ENCODE results near the gene ERCC6L.
A peak's percentile ranks its signal among the peaks of the same experiment; 100 is the strongest.
"Not testable (repeated sequence)": the region's sequence is repeated elsewhere in the genome, so short reads cannot be mapped to it uniquely, and the experiment has no call there.

The ERCC6L gene

DNA sequence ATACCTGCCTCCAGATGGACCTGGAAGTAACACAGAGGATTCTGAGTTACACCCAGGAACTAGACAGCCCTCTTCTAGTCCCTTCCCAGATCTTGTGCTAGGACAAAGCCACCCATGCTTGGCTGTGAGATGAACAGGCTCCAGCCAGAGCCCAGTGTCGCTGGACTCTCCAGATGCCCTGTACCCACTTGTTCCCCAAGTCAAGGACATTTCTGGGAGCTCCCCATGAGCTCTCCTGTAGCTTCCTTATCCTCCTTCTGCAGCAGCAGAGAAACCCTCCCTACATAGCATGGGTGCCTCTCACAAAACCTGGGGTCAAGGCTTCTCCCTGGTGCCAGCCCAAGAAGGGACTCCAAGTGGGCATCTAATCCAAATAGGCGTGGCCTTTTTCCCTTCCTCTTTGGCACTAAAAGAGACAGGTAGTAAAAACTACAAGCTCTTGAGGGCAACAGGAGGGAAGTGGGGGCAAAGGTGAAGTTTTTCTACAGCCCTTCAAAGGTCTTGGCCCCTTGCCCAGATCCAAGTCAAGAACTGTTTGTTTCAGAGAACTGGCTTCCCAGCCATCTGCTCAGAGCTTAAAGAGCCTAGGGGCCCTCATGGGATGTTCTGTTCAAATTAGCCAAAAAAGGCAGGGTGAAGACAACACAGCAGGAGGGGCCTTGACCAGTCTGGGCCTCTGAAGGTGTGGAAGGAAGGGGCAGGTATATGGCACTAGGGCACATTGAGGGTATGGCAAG is 8.5 kb upstream of the ERCC6L start:
- no peak for TF ChIP-seq ZFX (IDR thresholded peaks at IDR 0.05)
- TF ChIP-seq, protein P1, sequence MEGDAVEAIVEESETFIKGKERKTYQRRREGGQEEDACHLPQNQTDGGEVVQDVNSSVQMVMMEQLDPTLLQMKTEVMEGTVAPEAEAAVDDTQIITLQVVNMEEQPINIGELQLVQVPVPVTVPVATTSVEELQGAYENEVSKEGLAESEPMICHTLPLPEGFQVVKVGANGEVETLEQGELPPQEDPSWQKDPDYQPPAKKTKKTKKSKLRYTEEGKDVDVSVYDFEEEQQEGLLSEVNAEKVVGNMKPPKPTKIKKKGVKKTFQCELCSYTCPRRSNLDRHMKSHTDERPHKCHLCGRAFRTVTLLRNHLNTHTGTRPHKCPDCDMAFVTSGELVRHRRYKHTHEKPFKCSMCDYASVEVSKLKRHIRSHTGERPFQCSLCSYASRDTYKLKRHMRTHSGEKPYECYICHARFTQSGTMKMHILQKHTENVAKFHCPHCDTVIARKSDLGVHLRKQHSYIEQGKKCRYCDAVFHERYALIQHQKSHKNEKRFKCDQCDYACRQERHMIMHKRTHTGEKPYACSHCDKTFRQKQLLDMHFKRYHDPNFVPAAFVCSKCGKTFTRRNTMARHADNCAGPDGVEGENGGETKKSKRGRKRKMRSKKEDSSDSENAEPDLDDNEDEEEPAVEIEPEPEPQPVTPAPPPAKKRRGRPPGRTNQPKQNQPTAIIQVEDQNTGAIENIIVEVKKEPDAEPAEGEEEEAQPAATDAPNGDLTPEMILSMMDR (conservative IDR thresholded peaks at IDR 0.05): no peak
- H3K27ac ChIP-seq: peak overlapping the region; percentile 17

DNA sequence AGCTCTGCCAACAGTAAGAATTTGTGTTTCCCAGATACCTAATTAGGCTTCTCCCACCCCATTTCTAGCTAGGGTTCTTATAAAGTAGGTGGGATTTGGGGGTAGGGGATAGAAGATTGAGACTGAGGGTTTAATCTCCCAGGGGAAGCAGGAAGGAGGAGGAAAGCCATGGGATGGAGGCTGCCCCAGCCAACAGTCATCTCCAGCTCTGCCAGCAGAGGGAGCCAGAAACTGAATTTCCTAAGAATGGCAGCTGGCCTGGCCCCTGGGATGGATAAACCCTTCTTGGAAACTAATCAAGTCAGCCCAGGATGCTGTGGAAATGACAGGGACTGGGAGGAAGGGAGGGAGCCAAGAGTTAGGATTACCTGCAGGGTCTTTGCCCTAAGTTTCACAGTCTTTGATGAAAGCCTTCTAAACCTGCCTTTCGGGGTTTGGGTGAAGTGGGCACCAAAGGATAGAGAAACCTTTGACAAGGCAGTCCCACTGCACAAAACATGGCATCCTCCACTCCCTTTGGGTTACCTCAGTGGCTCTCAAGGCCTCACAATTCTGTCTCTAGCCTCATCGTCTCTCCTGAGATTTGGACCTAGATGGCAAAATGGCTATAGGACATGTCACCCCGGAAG is 6.7 kb upstream of the ERCC6L start:
- no peak overlapping the region for H3K27ac ChIP-seq
- TF ChIP-seq, protein P1 (conservative IDR thresholded peaks at IDR 0.05): peak; percentile 78
- TF ChIP-seq ZFX (IDR thresholded peaks at IDR 0.05): no peak

DNA sequence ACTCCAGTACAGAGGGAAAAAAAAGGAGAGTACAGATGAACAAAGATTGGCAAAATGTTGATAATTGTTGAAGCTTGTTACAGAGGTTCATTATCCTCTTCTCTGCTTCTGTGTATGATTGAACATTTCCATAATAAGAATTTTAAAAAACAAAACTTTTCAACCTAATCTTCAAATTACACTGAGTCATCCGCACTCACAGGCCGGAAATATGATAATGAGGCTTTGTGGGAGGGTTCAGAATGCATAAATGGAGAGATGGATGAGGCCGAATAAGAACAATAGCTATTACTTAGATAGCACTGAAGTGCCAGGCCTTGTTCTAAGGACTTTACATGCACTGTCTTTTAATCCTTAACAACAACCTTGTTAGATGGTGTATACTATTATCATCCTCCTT is 4.6 kb upstream of the ERCC6L start:
- TF ChIP-seq ZFX (IDR thresholded peaks at IDR 0.05): no peak
- TF ChIP-seq, protein P1 (conservative IDR thresholded peaks at IDR 0.05): no peak
- H3K27ac ChIP-seq: no peak overlapping the region

- TF ChIP-seq, protein P1 (conservative IDR thresholded peaks at IDR 0.05): no peak
- TF ChIP-seq ZFX (IDR thresholded peaks at IDR 0.05): no peak
- no peak overlapping the region for H3K27ac ChIP-seq
Measured at GRCh38 chrX:72240976-72241375, 2.1 kb upstream of the ERCC6L start.

DNA sequence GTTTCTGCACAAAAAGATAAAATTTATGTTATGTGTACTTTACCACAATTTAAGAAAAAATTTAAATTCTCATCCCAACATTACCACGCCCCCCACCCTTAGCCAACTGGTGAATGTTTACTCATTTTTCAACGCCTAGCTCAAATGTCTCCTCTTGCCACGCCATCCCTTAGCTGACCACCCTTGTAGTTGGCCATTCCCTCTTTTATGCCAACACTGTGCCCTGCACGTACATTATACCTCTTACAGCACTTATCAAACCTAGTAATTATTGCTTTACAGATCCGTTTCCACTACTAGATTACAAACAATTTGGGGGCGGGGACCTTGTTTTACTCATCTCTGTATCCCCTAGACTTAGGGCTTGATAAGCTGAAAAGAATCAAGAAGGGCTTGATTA is 644 bp downstream of the ERCC6L start:
- TF ChIP-seq, protein P1 (conservative IDR thresholded peaks at IDR 0.05): no peak
- no peak for TF ChIP-seq ZFX (IDR thresholded peaks at IDR 0.05)
- peak overlapping the region; percentile 87 for H3K27ac ChIP-seq

- TF ChIP-seq, protein P1 (conservative IDR thresholded peaks at IDR 0.05): no peak
- no peak for TF ChIP-seq ZFX (IDR thresholded peaks at IDR 0.05)
- H3K27ac ChIP-seq: no peak overlapping the region
Measured at GRCh38 chrX:72236841-72237240, 2.0 kb downstream of the ERCC6L start.

DNA sequence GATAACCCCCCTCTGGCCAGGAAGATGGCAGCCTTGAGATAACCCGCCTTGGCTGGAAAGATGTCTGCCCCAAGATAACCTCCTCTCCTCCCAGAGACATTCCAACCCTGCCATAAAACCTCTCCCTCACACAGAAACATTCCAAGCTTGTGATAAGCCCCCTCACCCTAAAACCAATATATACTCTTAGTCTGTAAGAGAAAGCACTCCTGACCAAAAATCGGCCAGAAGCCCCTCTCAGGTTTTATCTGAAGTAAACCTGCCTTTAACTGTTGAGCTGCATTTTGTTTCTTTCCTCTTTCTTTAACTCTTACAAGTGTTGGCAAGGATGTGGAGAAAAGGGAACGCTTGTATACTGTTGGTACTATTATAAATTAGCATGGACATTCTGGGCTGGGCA is 8.5 kb downstream of the ERCC6L start:
- no peak overlapping the region for H3K27ac ChIP-seq

DNA sequence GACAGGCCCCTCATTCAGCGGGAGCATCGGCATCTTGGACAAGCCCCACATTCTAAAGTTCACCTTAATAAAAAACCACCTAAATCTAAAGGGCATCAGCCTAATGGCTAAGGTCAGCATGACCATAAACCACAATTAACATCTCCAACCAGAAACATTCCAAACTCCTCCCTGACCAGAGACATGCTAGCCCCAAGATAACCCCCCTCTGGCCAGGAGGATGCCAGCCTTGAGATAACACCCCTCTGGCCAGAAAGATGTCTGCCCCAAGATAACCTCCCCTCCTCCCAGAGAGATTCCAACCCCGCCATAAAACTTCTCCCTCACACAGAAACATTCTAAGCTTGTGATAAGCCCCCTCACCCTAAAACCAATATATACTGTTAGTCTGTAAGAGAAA is 18.5 kb downstream of the ERCC6L start:
- not testable (repeated sequence) for H3K27ac ChIP-seq

More for the DNA sequence above, 8.5 kb downstream of the ERCC6L start:
- TF ChIP-seq ZFX (IDR thresholded peaks at IDR 0.05): no peak
- TF ChIP-seq, protein P1 (conservative IDR thresholded peaks at IDR 0.05): no peak
